Endodermal cell (in vitro differentiated cells): Measurements from ENCODE around the gene PTPRQ. TPM values are rescaled to one million over a fixed set of nuclear protein-coding genes. Genes with fewer than 3 reads are reported as not detected.

Experiments
- DNase-seq: peaks from one replicate; pipeline ENCODE4 v3.0.0-alpha.2; 2017
- H3K27ac ChIP-seq: 2 replicates; pipeline ENCODE4 v1.5.1; 2013; ENCODE audit warnings: mild to moderate bottlenecking, low read depth, low read length, moderate library complexity
- H3K27me3 ChIP-seq: 2 replicates; pipeline ENCODE4 v1.6.1; 2013; ENCODE audit warnings: mild to moderate bottlenecking, low read length, moderate library complexity; ENCODE audit not compliant: insufficient read depth, control insufficient read depth, poor library complexity, severe bottlenecking
- H3K36me3 ChIP-seq: 2 replicates; pipeline ENCODE4 v1.7.0; 2013; ENCODE audit warnings: mild to moderate bottlenecking, low read length, moderate library complexity; ENCODE audit not compliant: control insufficient read depth, insufficient read depth
- H3K4me1 ChIP-seq: one replicate; pipeline ENCODE4 v1.7.0; 2013; ENCODE audit warnings: low read length; ENCODE audit not compliant: control insufficient read depth, insufficient read depth
- H3K4me3 ChIP-seq: 2 replicates; pipeline ENCODE4 v1.5.1; 2013; ENCODE audit warnings: mild to moderate bottlenecking, low read length, moderate library complexity
- H3K9ac ChIP-seq: 2 replicates; pipeline ENCODE4 v1.6.1; 2013; ENCODE audit warnings: mild to moderate bottlenecking, low read length, moderate library complexity; ENCODE audit not compliant: poor library complexity, severe bottlenecking; ENCODE audit errors: extremely low read depth
- H3K9me3 ChIP-seq: 2 replicates; pipeline ENCODE4 v1.6.1; 2013; ENCODE audit warnings: mild to moderate bottlenecking, low read length, moderate library complexity; ENCODE audit not compliant: control insufficient read depth
- H3K27ac Mint-ChIP-seq: 2 replicates; pipeline ENCODE4 v1.8.0; 2020; ENCODE audit warnings: mixed read lengths
- H3K27me3 Mint-ChIP-seq: 2 replicates; pipeline ENCODE4 v1.8.0; 2021; ENCODE audit warnings: mild to moderate bottlenecking, mixed read lengths; ENCODE audit not compliant: insufficient read depth
- H3K36me3 Mint-ChIP-seq: 2 replicates; pipeline ENCODE4 v1.8.0; 2020; ENCODE audit warnings: low read depth, mixed read lengths
- H3K4me1 Mint-ChIP-seq: 2 replicates; pipeline ENCODE4 v1.8.0; 2020; ENCODE audit warnings: mixed read lengths
- H3K4me3 Mint-ChIP-seq: 2 replicates; pipeline ENCODE4 v1.8.0; 2020; ENCODE audit warnings: mild to moderate bottlenecking, moderate library complexity, mixed read lengths
- H3K9me3 Mint-ChIP-seq: 2 replicates; pipeline ENCODE4 v1.8.0; 2020; ENCODE audit warnings: mild to moderate bottlenecking, mixed read lengths
- CTCF ChIP-seq: fragments of 200-600 bp; sonication (generic); conservative IDR thresholded peaks from 2 replicates; pipeline ENCODE4 v1.5.0; 2021; ENCODE audit warnings: antibody characterized with exemption, mild to moderate bottlenecking
- whole genome bisulfite sequencing, 2 experiments: methylation state at CpG; one replicate each; pipeline versions ENCODE4 v1.1.5 to v1.1.7; 2013; ENCODE audit warnings: missing lambda C conversion rate in 2 of 2, mixed read lengths in 1 of 2; ENCODE audit not compliant: insufficient coverage in 1 of 2, insufficient read length in 1 of 2; 5-methylcytosine and 5-hydroxymethylcytosine counted together
- total RNA-seq, 2 donors: library from RNA; stranded (reverse); fragmentation: NEBNext Ultra II Directional in 1 of 2; extraction: Animal tissue kit (Norgen Biotek cat#: 25700) in 1 of 2; gene quantifications; 2 replicates in 1 of 2; 3 replicates in 1 of 2; pipeline ENCODE4 v1.2.1, GENCODE V29; 2021

PTPRQ gene
- total RNA-seq, 2 donors from 2014 or later, result 0.13 TPM; not detected in 1

- no peaks in the 10 kb centered on the region for H3K9me3 Mint-ChIP-seq
- peaks cover 20% of the 10 kb centered on the region for H3K4me1 ChIP-seq
- H3K36me3 Mint-ChIP-seq, result no peaks in the 10 kb centered on the region
- no peak overlapping the region for H3K27ac ChIP-seq
- H3K4me1 Mint-ChIP-seq, result peaks cover 7% of the 10 kb centered on the region
- no peaks in the 10 kb centered on the region for H3K27me3 ChIP-seq
- H3K9ac ChIP-seq, result no peak overlapping the region
- no peak for TF ChIP-seq CTCF
- 95 to 100% methylated on average over 2 of the region's 2 CpGs for WGBS, 2 experiments
- DNase-seq, result no peak
- no peaks in the 10 kb centered on the region for H3K9me3 ChIP-seq
- no peaks in the 10 kb centered on the region for H3K36me3 ChIP-seq
- H3K4me3 Mint-ChIP-seq, result no peak overlapping the region
- no peaks in the 10 kb centered on the region for H3K27me3 Mint-ChIP-seq
- H3K27ac Mint-ChIP-seq, result no peak overlapping the region
- no peak overlapping the region for H3K4me3 ChIP-seq
These were observed 49.4 kb downstream of the PTPRQ start for GRCh38 chr12:80493466-80493865.

GRCh38 chr12:80494836-80495235 lies 50.8 kb downstream of the PTPRQ start:
- H3K27ac Mint-ChIP-seq, result no peak overlapping the region
- no peak for DNase-seq
- Histone ChIP-seq H3K4me1 (peaks cover 12% of the 10 kb centered on the region), H3K9me3 (no peaks in the 10 kb centered on the region), H3K36me3 (no peaks in the 10 kb centered on the region), H3K27me3 (no peaks in the 10 kb centered on the region), H3K4me3 (no peak overlapping the region), H3K27ac (no peak overlapping the region), H3K9ac (no peak overlapping the region)
- H3K27me3 Mint-ChIP-seq, result no peaks in the 10 kb centered on the region
- H3K4me1 Mint-ChIP-seq, result peaks cover 7% of the 10 kb centered on the region
- no peaks in the 10 kb centered on the region for H3K36me3 Mint-ChIP-seq
- TF ChIP-seq CTCF, result no peak
- H3K4me3 Mint-ChIP-seq, result no peak overlapping the region
- WGBS, 2 experiments, result 82% methylated on average over 1 of the region's 1 CpG; no CpG with 5 or more reads in 1 of the 2 experiments
- H3K9me3 Mint-ChIP-seq, result no peaks in the 10 kb centered on the region

- Mint-ChIP-seq H3K27me3 (no peaks in the 10 kb centered on the region), H3K4me1 (peaks cover 6% of the 10 kb centered on the region), H3K9me3 (no peaks in the 10 kb centered on the region), H3K4me3 (no peak overlapping the region), H3K27ac (no peak overlapping the region), H3K36me3 (no peaks in the 10 kb centered on the region)
- Histone ChIP-seq H3K9me3 (no peaks in the 10 kb centered on the region), H3K9ac (no peak overlapping the region), H3K4me3 (no peak overlapping the region), H3K36me3 (no peaks in the 10 kb centered on the region), H3K27ac (no peak overlapping the region), H3K27me3 (peaks cover 9% of the 10 kb centered on the region), H3K4me1 (no peaks in the 10 kb centered on the region)
- TF ChIP-seq CTCF, result no peak
- WGBS, 2 experiments, result no CpG with 5 or more reads among the region's 2 CpGs
- DNase-seq, result no peak
These were observed 54.2 kb downstream of the PTPRQ start for GRCh38 chr12:80498059-80498728.
